GM21723 (cell line): ENCODE results near the gene BMF.
"Not testable (repeated sequence)": the region's sequence is repeated elsewhere in the genome, so short reads cannot be mapped to it uniquely, and the experiment has no call there.

Source experiments
- ATAC-seq: cut with Tn5 transposase; IDR thresholded peaks from one replicate; pipeline ENCODE4 v1.9.1; 2021; ENCODE audit warnings: mild to moderate bottlenecking, moderate library complexity; ENCODE audit not compliant: unreplicated experiment

Gene BMF

GRCh38 chr15:40128766-40129660, 20.3 kb upstream of the BMF start:
- ATAC-seq: no peak

- ATAC-seq: no peak
These were observed 17.3 kb upstream of the BMF start for GRCh38 chr15:40125950-40126349.

GRCh38 chr15:40124807-40125285, 16.2 kb upstream of the BMF start:
- not testable (repeated sequence) for ATAC-seq

- ATAC-seq: not testable (repeated sequence)
These were observed 15.7 kb upstream of the BMF start for GRCh38 chr15:40124333-40124732.

- ATAC-seq: not testable (repeated sequence)
These were observed 15.2 kb upstream of the BMF start for GRCh38 chr15:40123863-40124262.

- not testable (repeated sequence) for ATAC-seq
These were observed 14.3 kb upstream of the BMF start for GRCh38 chr15:40122989-40123388.

- ATAC-seq: no peak
These were observed 13.4 kb upstream of the BMF start for GRCh38 chr15:40121911-40122638.

GRCh38 chr15:40118473-40118872, 9.8 kb upstream of the BMF start:
- ATAC-seq: no peak

GRCh38 chr15:40115670-40116093, 7.0 kb upstream of the BMF start:
- peak; percentile 93 for ATAC-seq

GRCh38 chr15:40115106-40115505, 6.4 kb upstream of the BMF start:
- not testable (repeated sequence) for ATAC-seq

GRCh38 chr15:40114218-40114617, 5.5 kb upstream of the BMF start:
- ATAC-seq: no peak

- ATAC-seq: no peak
These were observed 4.1 kb upstream of the BMF start for GRCh38 chr15:40112789-40113188.

GRCh38 chr15:40111888-40112287, 3.2 kb upstream of the BMF start:
- ATAC-seq: no peak

- no peak for ATAC-seq
These were observed 2.3 kb upstream of the BMF start for GRCh38 chr15:40110866-40111550.

GRCh38 chr15:40108061-40108854, 421 bp downstream of the BMF start:
- ATAC-seq: no peak

- peak; percentile 42 for ATAC-seq
These were observed 2.2 kb downstream of the BMF start for GRCh38 chr15:40106203-40107161.

GRCh38 chr15:40105517-40106202, 3.0 kb downstream of the BMF start:
- peak; percentile 11 for ATAC-seq

- peak; percentile 28 for ATAC-seq
These were observed 3.7 kb downstream of the BMF start for GRCh38 chr15:40104865-40105516.
